Uterus (tissue), 2 donors: ENCODE results near the gene TSPAN18.

Experiments
- CTCF ChIP-seq, 4 experiments: fragments of 200-600 bp in 2 of 4; fragments of 450-650 bp in 2 of 4; sonication (generic) in 2 of 4; IDR thresholded peaks; one replicate each; pipeline ENCODE4 v1.5.1; 2016 to 2019; ENCODE audit warnings: antibody characterized with exemption in 4 of 4, mild to moderate bottlenecking in 2 of 4, moderate library complexity in 1 of 4
- POLR2A ChIP-seq, 2 donors: fragments of 450-650 bp; IDR thresholded peaks; one replicate each; pipeline ENCODE4 v1.6.1; 2016; ENCODE audit warnings: antibody characterized with exemption in 2 of 2, mild to moderate bottlenecking in 1 of 2, moderate library complexity in 1 of 2

- TF ChIP-seq CTCF (IDR thresholded peaks at IDR 0.05): no peak
- TF ChIP-seq POLR2A (IDR thresholded peaks at IDR 0.05): no peak
These were observed 75.6 kb downstream of the TSPAN18 start for GRCh38 chr11:44802347-44802746.
